Stimulated activated CD4-positive, alpha-beta T cell treated with anti-CD3 and anti-CD28 coated beads, Interleukin-4, amount 100 ng/mL, for 48 hours (primary cell): ENCODE results near the gene AFAP1.

Source experiments
- DNase-seq, 2 donors: peaks; one replicate each; pipeline ENCODE4 v3.0.0-alpha.2; 2020; ENCODE audit warnings: low read depth in 2 of 2

The AFAP1 gene

GRCh38 chr4:7767966-7768365 is 171.7 kb downstream of the AFAP1 start:
- no peak for DNase-seq

- no peak for DNase-seq
Measured at GRCh38 chr4:7767526-7767925, 172.1 kb downstream of the AFAP1 start.

- no peak for DNase-seq
Measured at GRCh38 chr4:7766661-7767345, 172.9 kb downstream of the AFAP1 start.

GRCh38 chr4:7766086-7766485 is 173.6 kb downstream of the AFAP1 start:
- no peak for DNase-seq

GRCh38 chr4:7765666-7766065 is 174.0 kb downstream of the AFAP1 start:
- no peak for DNase-seq

- no peak for DNase-seq
Measured at GRCh38 chr4:7764466-7764865, 175.2 kb downstream of the AFAP1 start.

GRCh38 chr4:7763788-7764187 is 175.9 kb downstream of the AFAP1 start:
- DNase-seq: no peak

- no peak for DNase-seq
Measured at GRCh38 chr4:7763106-7763505, 176.6 kb downstream of the AFAP1 start.

- no peak for DNase-seq
Measured at GRCh38 chr4:7762376-7763030, 177.2 kb downstream of the AFAP1 start.

GRCh38 chr4:7761720-7762119 is 177.9 kb downstream of the AFAP1 start:
- DNase-seq: peak; percentile 43 to 48

GRCh38 chr4:7761312-7761711 is 178.3 kb downstream of the AFAP1 start:
- DNase-seq: no peak

- DNase-seq: no peak
Measured at GRCh38 chr4:7760706-7761105, 179.0 kb downstream of the AFAP1 start.

GRCh38 chr4:7760228-7760627 is 179.4 kb downstream of the AFAP1 start:
- DNase-seq: no peak

GRCh38 chr4:7759635-7760034 is 180.0 kb downstream of the AFAP1 start:
- no peak for DNase-seq

- DNase-seq: peak; percentile 47 to 60
Measured at GRCh38 chr4:7759216-7759615, 180.4 kb downstream of the AFAP1 start.

- no peak for DNase-seq
Measured at GRCh38 chr4:7758476-7758875, 181.2 kb downstream of the AFAP1 start.

- no peak for DNase-seq
Measured at GRCh38 chr4:7757501-7758471, 181.9 kb downstream of the AFAP1 start.

- no peak for DNase-seq
Measured at GRCh38 chr4:7756561-7757355, 182.9 kb downstream of the AFAP1 start.

GRCh38 chr4:7756071-7756470 is 183.6 kb downstream of the AFAP1 start:
- no peak for DNase-seq

GRCh38 chr4:7755561-7755960 is 184.1 kb downstream of the AFAP1 start:
- DNase-seq: no peak

GRCh38 chr4:7754565-7755262 is 184.9 kb downstream of the AFAP1 start:
- DNase-seq: no peak
